Measurements from ENCODE around the gene RELN. TPM values are rescaled to one million over a fixed set of nuclear protein-coding genes. Genes with fewer than 3 reads are reported as not detected.

Gene RELN
- total RNA-seq, 1 donor: under 0.01 TPM

- no peak overlapping the region for H3K4me3 ChIP-seq (ENCODE audit: low read depth, low read length)
- no peak for DNase-seq (ENCODE audit: low read depth)
- no peak for TF ChIP-seq CTCF (IDR thresholded peaks at IDR 0.05; ENCODE audit: insufficient read depth, low read depth, low read length)
Measured at GRCh38 chr7:103714376-103714927, 275.0 kb downstream of the RELN start.

- TF ChIP-seq CTCF (IDR thresholded peaks at IDR 0.05; ENCODE audit: insufficient read depth, low read depth, low read length): no peak
- DNase-seq (ENCODE audit: low read depth): no peak
- H3K4me3 ChIP-seq (ENCODE audit: low read depth, low read length): no peak overlapping the region
Measured at GRCh38 chr7:103712991-103713778, 276.3 kb downstream of the RELN start.

- H3K4me3 ChIP-seq (ENCODE audit: low read depth, low read length): no peak overlapping the region
- no peak for DNase-seq (ENCODE audit: low read depth)
- TF ChIP-seq CTCF (IDR thresholded peaks at IDR 0.05; ENCODE audit: insufficient read depth, low read depth, low read length): no peak
Measured at GRCh38 chr7:103711413-103711812, 278.0 kb downstream of the RELN start.

GRCh38 chr7:103710247-103710646 is 279.2 kb downstream of the RELN start:
- no peak overlapping the region for H3K4me3 ChIP-seq (ENCODE audit: low read depth, low read length)
- TF ChIP-seq CTCF (IDR thresholded peaks at IDR 0.05; ENCODE audit: insufficient read depth, low read depth, low read length): no peak
- DNase-seq (ENCODE audit: low read depth): no peak

GRCh38 chr7:103706805-103707204 is 282.7 kb downstream of the RELN start:
- TF ChIP-seq CTCF (IDR thresholded peaks at IDR 0.05; ENCODE audit: insufficient read depth, low read depth, low read length): no peak
- no peak overlapping the region for H3K4me3 ChIP-seq (ENCODE audit: low read depth, low read length)
- no peak for DNase-seq (ENCODE audit: low read depth)

- TF ChIP-seq CTCF (IDR thresholded peaks at IDR 0.05; ENCODE audit: insufficient read depth, low read depth, low read length): no peak
- H3K4me3 ChIP-seq (ENCODE audit: low read depth, low read length): no peak overlapping the region
- no peak for DNase-seq (ENCODE audit: low read depth)
Measured at GRCh38 chr7:103705542-103705941, 283.9 kb downstream of the RELN start.

Measured in fibroblast of villous mesenchyme (primary cell).